ENCODE data around the gene TRAPPC2.

- TF ChIP-seq CTCF (IDR thresholded peaks at IDR 0.05 in 2 of 3, conservative IDR thresholded peaks at IDR 0.05 in 1 of 3; ENCODE audit: insufficient read depth in 2 of 3, low read depth in 1 of 3, low read length in 3 of 3) (no peak), POLR2A (conservative IDR thresholded peaks at IDR 0.05) (no peak), FOXP1 (CRISPR knock-in tag; IDR thresholded peaks at IDR 0.05) (no peak)
Measured at GRCh38 chrX:13721819-13722519, 12.5 kb downstream of the TRAPPC2 start.

Measured in K562 (cell line).